ENCODE measurements around the gene KLC1. TPM values are rescaled to one million over a fixed set of nuclear protein-coding genes. Genes with fewer than 3 reads are reported as not detected.

KLC1 gene
- total and polyA plus RNA-seq, 2 of the 8 experiments (the other 6 are each of a cell fraction or from before 2014, with no cell fraction given): 84.6 to 134 TPM

DNA sequence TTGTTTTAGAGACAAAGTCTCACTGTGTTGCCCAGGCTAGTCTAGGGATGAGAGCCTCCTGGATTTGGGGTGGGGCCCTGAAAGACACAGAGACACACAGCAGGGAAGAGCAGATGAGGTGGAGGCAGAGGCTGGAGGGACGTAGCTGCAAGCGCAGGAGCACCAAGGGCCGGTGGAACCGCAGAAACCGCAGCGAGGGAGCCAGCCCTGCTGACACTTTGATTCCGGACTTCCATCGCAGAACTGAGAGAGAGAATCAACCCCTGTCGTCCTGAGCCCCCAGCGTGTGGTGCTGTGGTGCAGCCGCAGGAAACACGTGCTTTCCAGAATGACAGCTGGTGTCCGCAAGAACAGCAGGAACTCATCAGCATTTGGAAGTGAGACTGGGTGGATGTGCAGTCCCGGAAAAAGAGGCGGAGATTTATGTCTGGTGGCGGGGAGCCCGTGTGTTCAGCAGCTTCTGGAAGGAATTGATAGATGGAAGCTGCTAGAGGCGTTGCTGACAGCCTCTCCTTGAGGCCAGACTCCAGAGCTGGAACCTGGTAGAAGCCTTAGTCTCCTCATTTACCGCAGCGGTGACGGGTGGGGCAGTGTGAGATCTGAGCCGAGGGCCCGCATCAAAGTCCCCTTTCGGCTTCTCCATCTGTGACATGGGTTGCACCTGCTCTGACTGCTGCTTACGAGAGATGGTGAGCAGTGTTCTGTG is 21.9 kb upstream of the KLC1 start:
- POLR2A ChIA-PET (ENCODE audit: partially characterized antibody): interaction anchor here (0.6 to 0.8 kb wide), 2 partner anchors 13 to 27 kb away, joined by 3 read pairs; no protein-coding TSS in a partner anchor
- Histone ChIP-seq H2BK5ac (ENCODE audit: low read depth, low read length) (no peak overlapping the region), H3K4me2 (ENCODE audit: insufficient read depth in 1 of 2, low read depth in 2 of 2, low read length in 2 of 2) (peak overlapping the region in 1 of 2 experiments; percentile 24; a peak in 2 of 4 replicates), H2BK12ac (ENCODE audit: low read depth, low read length) (peak overlapping the region; percentile 27; the same call in 1 of the 2 replicates), H3K4ac (replicated peaks; ENCODE audit: insufficient read length, low read depth, low read length) (no peak overlapping the region), H4K91ac (replicated peaks; ENCODE audit: insufficient read length, low read length) (no peak overlapping the region), H3K23ac (ENCODE audit: insufficient read length) (no peak overlapping the region), H2BK20ac (ENCODE audit: low read length) (no peak overlapping the region), H3K9ac (replicated peaks in 1 of 4; ENCODE audit: extremely low read depth in 1 of 4, low read depth in 3 of 4, low read length in 3 of 4) (no peak overlapping the region), H2AFZ (ENCODE audit: low read length) (no peak overlapping the region), H3K9me3 (ENCODE audit: insufficient read depth in 2 of 2, low read depth in 1 of 2, low read length in 1 of 2) (peaks cover 9 to 11% of the 10 kb centered on the region in 2 experiments; a peak in 3 of 4 replicates), H3K14ac (ENCODE audit: insufficient read length) (no peak overlapping the region), H3K79me1 (ENCODE audit: low read depth, low read length) (no peaks in the 10 kb centered on the region), H2BK120ac (replicated peaks; ENCODE audit: low read depth, low read length) (no peak overlapping the region), H3K36me3 (ENCODE audit: control insufficient read depth in 2 of 4, insufficient read depth in 4 of 4, low read length in 3 of 4) (no peaks in the 10 kb centered on the region), H2BK15ac (ENCODE audit: low read length) (peak overlapping the region; percentile 46; the same call in 1 of the 2 replicates), H4K5ac (ENCODE audit: insufficient read length, low read depth, low read length) (no peak overlapping the region), H3K23me2 (ENCODE audit: low read depth, low read length) (no peaks in the 10 kb centered on the region), H3K18ac (ENCODE audit: extremely low read depth, low read length) (no peak overlapping the region), H2AK5ac (ENCODE audit: low read depth, low read length) (no peak overlapping the region), H4K20me1 (replicated peaks in 1 of 2; ENCODE audit: control insufficient read depth in 1 of 2, insufficient read depth in 2 of 2, low read length in 2 of 2) (no peaks in the 10 kb centered on the region), H3K56ac (replicated peaks; ENCODE audit: insufficient read length, low read depth, low read length) (no peak overlapping the region), H3K79me2 (ENCODE audit: control insufficient read depth in 1 of 2, insufficient read depth in 2 of 2, low read length in 2 of 2) (no peaks in the 10 kb centered on the region), H3K27ac (ENCODE audit: low read depth, low read length) (no peak overlapping the region), H4K8ac (ENCODE audit: extremely low read depth, insufficient read depth, low read length) (no peak overlapping the region), H3K4me1 (replicated peaks in 1 of 4; ENCODE audit: control insufficient read depth in 3 of 4, insufficient read depth in 4 of 4, low read length in 3 of 4) (peaks cover 0 to 8% (median 3%) of the 10 kb centered on the region in 4 experiments; a peak in 3 of 7 replicates), H3K27me3 (replicated peaks in 1 of 4; ENCODE audit: control insufficient read depth in 3 of 4, extremely low read depth in 1 of 4, insufficient read depth in 3 of 4, low read length in 3 of 4) (no peaks in the 10 kb centered on the region), H3K4me3 (ENCODE audit: extremely low read depth in 1 of 4, insufficient read depth in 2 of 4, low read depth in 3 of 4, low read length in 4 of 4) (no peak overlapping the region)
- no peak for FAIRE-seq
- DNase-seq (ENCODE audit: low read depth in 1 of 2, low spot score in 2 of 2): peak in 1 of 2 experiments; percentile 56
- CTCF ChIA-PET (ENCODE audit: partially characterized antibody): interaction anchor here (0.8 to 1.4 kb wide), 2 partner anchors 12 to 202 kb away, joined by 3 to 5 read pairs; no protein-coding TSS in a partner anchor
- WGBS, 2 experiments (ENCODE audit: extremely low coverage in 1 of 2, insufficient coverage in 1 of 2, insufficient read length in 1 of 2, insufficient replicate concordance in 2 of 2, low coverage in 1 of 2, low lambda C conversion rate in 2 of 2, missing lambda C conversion rate in 1 of 2): 61% methylated on average over 24 of the region's 25 CpGs; no CpG with 5 or more reads in 1 of the 2 experiments
- TF ChIP-seq GTF2F1 (IDR thresholded peaks at IDR 0.05; ENCODE audit: borderline replicate concordance, low read depth, low read length) (no peak), POLR2AphosphoS5 (IDR thresholded peaks at IDR 0.05; ENCODE audit: low read depth, low read length) (no peak), CTCF (IDR thresholded peaks at IDR 0.05; ENCODE audit: control extremely low read depth in 1 of 3, insufficient read depth in 1 of 3, low read depth in 1 of 3, low read length in 3 of 3) (peak in 2 of 3 experiments; percentile 23 to 24; a peak in 2 of 4 replicates), SAP30 (IDR thresholded peaks at IDR 0.05; ENCODE audit: insufficient read depth, insufficient replicate concordance, low read length) (peak; percentile 75), SIN3A (conservative IDR thresholded peaks at IDR 0.05 in 1 of 2, IDR thresholded peaks at IDR 0.05 in 1 of 2; ENCODE audit: low read depth in 1 of 2, low read length in 2 of 2) (peak; percentile 79 to 96; a peak in 3 of 4 replicates)
- TF ChIP-seq, protein P1, sequence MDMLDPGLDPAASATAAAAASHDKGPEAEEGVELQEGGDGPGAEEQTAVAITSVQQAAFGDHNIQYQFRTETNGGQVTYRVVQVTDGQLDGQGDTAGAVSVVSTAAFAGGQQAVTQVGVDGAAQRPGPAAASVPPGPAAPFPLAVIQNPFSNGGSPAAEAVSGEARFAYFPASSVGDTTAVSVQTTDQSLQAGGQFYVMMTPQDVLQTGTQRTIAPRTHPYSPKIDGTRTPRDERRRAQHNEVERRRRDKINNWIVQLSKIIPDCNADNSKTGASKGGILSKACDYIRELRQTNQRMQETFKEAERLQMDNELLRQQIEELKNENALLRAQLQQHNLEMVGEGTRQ (IDR thresholded peaks at IDR 0.05; ENCODE audit: low read length): 0 out of 2 replicates have a peak, but pooled peaks have one; percentile 21
- TF ChIP-seq, protein P2, sequence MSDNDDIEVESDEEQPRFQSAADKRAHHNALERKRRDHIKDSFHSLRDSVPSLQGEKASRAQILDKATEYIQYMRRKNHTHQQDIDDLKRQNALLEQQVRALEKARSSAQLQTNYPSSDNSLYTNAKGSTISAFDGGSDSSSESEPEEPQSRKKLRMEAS (IDR thresholded peaks at IDR 0.05): peak; percentile 96
